Astrocyte (in vitro differentiated cells and primary cell): ENCODE measurements around the gene PJVK. TPM values are rescaled to one million over a fixed set of nuclear protein-coding genes. Genes with fewer than 3 reads are reported as not detected.
A peak's percentile ranks its signal among the peaks of the same experiment; 100 is the strongest.
"Not testable (repeated sequence)": the region's sequence is repeated elsewhere in the genome, so short reads cannot be mapped to it uniquely, and the experiment has no call there.

Experiments
- DNase-seq: peaks from one replicate; pipeline ENCODE4 v3.0.0-alpha.2; 2010; ENCODE audit warnings: low read depth
- FAIRE-seq: peaks from 2 replicates; lab custom pipeline; 2011; peaks lifted over from hg19 to GRCh38; lab: Jason Lieb, UNC
- H2AFZ ChIP-seq: 2 replicates; pipeline ENCODE4 v1.6.0; 2012; ENCODE audit warnings: low read depth, low read length, inconsistent platforms
- H3K27ac ChIP-seq: 2 replicates; pipeline ENCODE4 v1.5.1; 2011; ENCODE audit warnings: low read depth, low read length, inconsistent platforms
- H3K27me3 ChIP-seq: 2 replicates; pipeline ENCODE4 v1.6.0; 2011; ENCODE audit warnings: low read length, inconsistent platforms; ENCODE audit not compliant: insufficient read depth
- H3K36me3 ChIP-seq: 2 replicates; pipeline ENCODE4 v1.5.1; 2011; ENCODE audit warnings: low read length, inconsistent platforms; ENCODE audit not compliant: insufficient read depth
- H3K4me1 ChIP-seq: 2 replicates; pipeline ENCODE4 v1.5.1; 2011; ENCODE audit warnings: low read length, inconsistent platforms; ENCODE audit not compliant: insufficient read depth
- H3K4me2 ChIP-seq: 2 replicates; pipeline ENCODE4 v1.6.0; 2012; ENCODE audit warnings: low read length, inconsistent platforms
- H3K4me3 ChIP-seq: 2 replicates; pipeline ENCODE4 v1.5.1; 2011; ENCODE audit warnings: low read depth, mild to moderate bottlenecking, low read length, inconsistent platforms; ENCODE audit not compliant: insufficient read depth
- H3K79me2 ChIP-seq: 2 replicates; pipeline ENCODE4 v1.6.0; 2012; ENCODE audit warnings: mild to moderate bottlenecking, low read length, inconsistent platforms; ENCODE audit not compliant: insufficient read depth
- H3K9ac ChIP-seq: 2 replicates; pipeline ENCODE4 v1.6.0; 2012; ENCODE audit warnings: mild to moderate bottlenecking, low read length, inconsistent platforms
- H3K9me3 ChIP-seq: 2 replicates; pipeline ENCODE4 v1.5.1; 2012; ENCODE audit warnings: low read depth, mild to moderate bottlenecking, low read length, inconsistent platforms; ENCODE audit not compliant: insufficient read depth
- H4K20me1 ChIP-seq: 2 replicates; pipeline ENCODE4 v1.6.0; 2012; ENCODE audit warnings: low read length, inconsistent platforms; ENCODE audit not compliant: insufficient read depth
- H3K27ac Mint-ChIP-seq: one replicate; pipeline ENCODE4 v1.8.0; 2021; ENCODE audit warnings: mild to moderate bottlenecking, mixed read lengths; ENCODE audit not compliant: unreplicated experiment
- H3K27me3 Mint-ChIP-seq: one replicate; pipeline ENCODE4 v1.8.0; 2021; ENCODE audit warnings: low read depth, mixed read lengths; ENCODE audit not compliant: unreplicated experiment
- H3K36me3 Mint-ChIP-seq: one replicate; pipeline ENCODE4 v1.8.0; 2021; ENCODE audit warnings: low read depth, mixed read lengths; ENCODE audit not compliant: unreplicated experiment
- H3K4me1 Mint-ChIP-seq: one replicate; pipeline ENCODE4 v1.8.0; 2021; ENCODE audit warnings: low read depth, mixed read lengths; ENCODE audit not compliant: unreplicated experiment
- H3K4me3 Mint-ChIP-seq: one replicate; pipeline ENCODE4 v1.8.0; 2021; ENCODE audit warnings: mild to moderate bottlenecking, moderate library complexity, mixed read lengths; ENCODE audit not compliant: unreplicated experiment
- H3K9me3 Mint-ChIP-seq: one replicate; pipeline ENCODE4 v1.8.0; 2021; ENCODE audit warnings: mild to moderate bottlenecking, mixed read lengths; ENCODE audit not compliant: unreplicated experiment
- CTCF ChIP-seq: IDR thresholded peaks from 2 replicates; pipeline ENCODE4 v1.5.1; 2011; ENCODE audit warnings: low read depth, mild to moderate bottlenecking, inconsistent platforms, low read length, moderate library complexity; ENCODE audit not compliant: insufficient read depth
- EZH2 ChIP-seq: IDR thresholded peaks from 2 replicates; pipeline ENCODE4 v1.6.1; 2012; ENCODE audit warnings: mild to moderate bottlenecking, low read length, inconsistent platforms; ENCODE audit not compliant: insufficient read depth
- total RNA-seq: library from RNA; stranded (reverse); gene quantifications from 2 replicates; pipeline ENCODE4 v1.2.1, GENCODE V29; 2021

Gene PJVK
- total RNA-seq, 1 donor from 2014 or later, result 2.4 TPM

- no peak overlapping the region for H3K27ac ChIP-seq
- H3K9me3 ChIP-seq, result no peaks in the 10 kb centered on the region
- H3K4me1 ChIP-seq, result no peaks in the 10 kb centered on the region
- H3K4me2 ChIP-seq, result no peak overlapping the region
- H3K4me3 ChIP-seq, result no peak overlapping the region
- Mint-ChIP-seq H3K36me3 (no peaks in the 10 kb centered on the region), H3K9me3 (no peaks in the 10 kb centered on the region), H3K4me1 (peaks cover 3% of the 10 kb centered on the region), H3K27me3 (no peaks in the 10 kb centered on the region), H3K27ac (no peak overlapping the region), H3K4me3 (no peak overlapping the region)
- no peak overlapping the region for H2AFZ ChIP-seq
- H3K9ac ChIP-seq, result no peak overlapping the region
- H3K27me3 ChIP-seq, result no peaks in the 10 kb centered on the region
- H3K79me2 ChIP-seq, result peaks cover 3% of the 10 kb centered on the region
- no peak for FAIRE-seq
- no peaks in the 10 kb centered on the region for H4K20me1 ChIP-seq
- H3K36me3 ChIP-seq, result peaks cover 11% of the 10 kb centered on the region
- DNase-seq, result no peak
- TF ChIP-seq CTCF (no peak), EZH2 (no peak)
These were observed 18.2 kb downstream of the PJVK start for GRCh38 chr2:178469219-178469849.

GRCh38 chr2:178471313-178471712 lies 20.1 kb downstream of the PJVK start:
- not testable (repeated sequence) for H2AFZ ChIP-seq, H3K4me3 ChIP-seq, DNase-seq, H3K36me3 ChIP-seq, H3K27ac ChIP-seq, H4K20me1 ChIP-seq, FAIRE-seq, H3K27me3 ChIP-seq, H3K4me3 Mint-ChIP-seq, H3K4me2 ChIP-seq, H3K9ac ChIP-seq, H3K27me3 Mint-ChIP-seq, H3K9me3 ChIP-seq, H3K27ac Mint-ChIP-seq, H3K4me1 ChIP-seq, H3K4me1 Mint-ChIP-seq, H3K9me3 Mint-ChIP-seq, H3K79me2 ChIP-seq, H3K36me3 Mint-ChIP-seq

- no peak overlapping the region for H3K4me3 ChIP-seq
- no peaks in the 10 kb centered on the region for H3K9me3 ChIP-seq
- FAIRE-seq, result no peak
- no peaks in the 10 kb centered on the region for H3K36me3 Mint-ChIP-seq
- H3K4me1 Mint-ChIP-seq, result peaks cover 3% of the 10 kb centered on the region
- H3K79me2 ChIP-seq, result peaks cover 20% of the 10 kb centered on the region
- no peaks in the 10 kb centered on the region for H3K9me3 Mint-ChIP-seq
- no peaks in the 10 kb centered on the region for H3K27me3 Mint-ChIP-seq
- H3K4me3 Mint-ChIP-seq, result no peak overlapping the region
- no peak overlapping the region for H3K9ac ChIP-seq
- no peaks in the 10 kb centered on the region for H3K27me3 ChIP-seq
- no peak for DNase-seq
- H4K20me1 ChIP-seq, result no peaks in the 10 kb centered on the region
- H3K27ac Mint-ChIP-seq, result peak overlapping the region; percentile 59
- no peak overlapping the region for H3K4me2 ChIP-seq
- peaks cover 2% of the 10 kb centered on the region for H3K4me1 ChIP-seq
- TF ChIP-seq EZH2 (no peak), CTCF (no peak)
- H3K36me3 ChIP-seq, result peaks cover 2% of the 10 kb centered on the region
- no peak overlapping the region for H3K27ac ChIP-seq
- H2AFZ ChIP-seq, result no peak overlapping the region
These were observed 22.2 kb downstream of the PJVK start for GRCh38 chr2:178473373-178473772.
